ENCODE data around the gene LMTK3.

- TF ChIP-seq CTCF (IDR thresholded peaks at IDR 0.05; ENCODE audit: borderline replicate concordance, extremely low read depth, low read length, poor library complexity, severe bottlenecking): no peak
- no peak for TF ChIP-seq EZH2 (IDR thresholded peaks at IDR 0.05; ENCODE audit: borderline replicate concordance, low read depth, low read length, severe bottlenecking)
Observed at GRCh38 chr19:48450863-48451262, 60.8 kb downstream of the LMTK3 start.

All from DND-41 (cell line).